Stimulated activated CD8-positive, alpha-beta memory T cell treated with anti-CD3 and anti-CD28 coated beads, Interleukin-2, amount 100 ng/mL, for 1 hour (primary cell): ENCODE results near the gene IKZF5.

ENCODE experiments used
- DNase-seq, 2 donors: peaks; one replicate each; pipeline ENCODE4 v3.0.0-alpha.2; 2020; ENCODE audit warnings: low read depth in 2 of 2

Gene IKZF5, protein sequence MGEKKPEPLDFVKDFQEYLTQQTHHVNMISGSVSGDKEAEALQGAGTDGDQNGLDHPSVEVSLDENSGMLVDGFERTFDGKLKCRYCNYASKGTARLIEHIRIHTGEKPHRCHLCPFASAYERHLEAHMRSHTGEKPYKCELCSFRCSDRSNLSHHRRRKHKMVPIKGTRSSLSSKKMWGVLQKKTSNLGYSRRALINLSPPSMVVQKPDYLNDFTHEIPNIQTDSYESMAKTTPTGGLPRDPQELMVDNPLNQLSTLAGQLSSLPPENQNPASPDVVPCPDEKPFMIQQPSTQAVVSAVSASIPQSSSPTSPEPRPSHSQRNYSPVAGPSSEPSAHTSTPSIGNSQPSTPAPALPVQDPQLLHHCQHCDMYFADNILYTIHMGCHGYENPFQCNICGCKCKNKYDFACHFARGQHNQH

DNA sequence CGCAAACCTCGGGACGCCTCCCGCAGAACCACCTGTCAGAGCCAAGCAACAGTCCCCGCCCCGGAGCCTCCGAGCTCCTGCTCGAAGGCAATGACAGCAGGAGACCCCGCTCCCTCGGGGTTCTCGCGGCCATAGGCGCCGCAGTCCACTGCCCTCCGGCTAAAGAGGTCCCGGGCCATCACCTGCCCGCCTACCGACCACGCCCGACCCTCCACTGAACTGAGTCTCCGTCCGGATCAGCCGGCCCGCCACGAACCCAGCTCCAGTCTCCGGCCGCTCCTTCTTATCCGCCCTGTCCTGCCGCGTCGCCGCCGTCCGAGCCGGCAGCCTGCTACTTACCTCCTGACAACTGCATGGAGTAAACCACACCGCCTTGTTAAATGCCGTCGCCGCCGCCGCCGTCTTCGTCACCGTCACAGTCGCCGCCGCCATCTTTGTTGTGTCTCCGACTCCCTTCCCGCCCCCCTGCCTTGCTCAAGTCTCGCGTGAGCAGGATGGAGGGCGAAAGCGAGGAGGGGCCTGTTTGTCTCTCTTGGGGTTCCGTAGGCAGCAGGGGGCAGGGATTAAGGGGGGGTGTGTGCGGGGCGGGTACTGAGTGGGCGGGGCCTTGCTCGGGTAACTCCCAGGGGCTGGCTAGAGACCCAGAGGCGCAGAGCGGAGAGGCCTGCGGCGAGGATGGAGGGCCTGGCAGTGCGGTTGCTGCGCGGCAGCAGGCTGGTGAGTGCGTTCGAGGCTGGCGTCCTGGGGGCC, at the start of gene IKZF5, which contains the start of gene ACADSB:
Gene IKZF5 (minus strand): TSS at position 441 of the 750 bp plus-strand sequence. CDS start 10,170 bp downstream, outside the sequence.
Gene ACADSB (plus strand): TSS at position 652 of the 750 bp plus-strand sequence. CDS start 24 bp downstream, at position 676.
- peak; percentile 92 to 93 for DNase-seq

DNA sequence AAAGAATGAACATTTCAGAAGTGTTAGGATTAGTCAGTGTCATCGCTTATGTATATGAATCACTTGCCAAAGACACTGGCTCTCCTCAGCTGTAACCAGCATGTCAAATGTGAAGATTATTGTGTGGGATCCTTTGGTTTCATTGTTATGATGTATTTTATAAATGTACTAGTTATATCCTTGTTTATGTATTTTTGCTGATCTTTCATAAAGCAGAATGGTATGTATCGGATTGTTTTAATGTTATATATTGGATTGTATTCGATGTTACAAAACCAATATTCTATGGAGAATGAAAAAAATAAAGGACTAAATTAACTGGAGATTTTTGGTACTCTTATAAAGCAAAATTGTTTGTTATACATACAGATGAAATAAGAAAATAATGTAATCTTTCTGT, 49.4 kb upstream of the IKZF5 start:
- DNase-seq: no peak

DNA sequence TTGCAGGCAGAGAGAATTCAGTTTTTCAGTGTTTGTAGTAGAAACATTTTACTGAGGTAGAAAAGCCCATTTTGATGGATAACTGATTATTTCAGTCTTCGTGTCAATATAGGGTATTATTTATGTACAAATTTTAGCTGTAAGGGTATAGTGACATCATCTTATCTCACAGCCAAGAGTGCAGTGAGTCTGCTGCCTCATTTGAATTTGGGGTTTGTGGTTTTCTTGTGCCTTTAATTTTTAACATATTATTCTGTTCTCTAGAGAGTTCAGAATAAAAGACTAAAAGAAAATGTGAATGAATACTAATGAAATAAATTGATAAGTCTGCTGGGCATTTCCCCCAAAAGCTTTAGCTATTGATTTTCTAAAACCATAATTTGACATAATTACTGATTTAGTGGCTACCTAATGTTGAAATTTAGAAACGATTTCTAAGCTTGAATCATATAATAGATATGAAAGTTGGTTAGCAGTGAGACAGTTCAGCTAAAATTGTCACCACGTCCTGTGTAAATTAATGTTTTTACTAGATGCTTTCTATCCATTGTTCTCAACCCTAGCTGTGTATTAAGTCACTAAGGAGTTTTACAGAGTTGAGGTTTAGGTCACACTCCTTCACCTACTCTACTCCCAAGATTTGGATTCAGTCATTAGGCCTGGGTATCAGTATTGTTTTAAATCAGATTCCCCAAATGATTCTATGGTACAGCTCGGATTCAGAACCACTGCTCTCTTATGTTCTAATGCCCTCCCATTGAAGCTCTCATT, 37.6 kb upstream of the IKZF5 start:
- no peak for DNase-seq

DNA sequence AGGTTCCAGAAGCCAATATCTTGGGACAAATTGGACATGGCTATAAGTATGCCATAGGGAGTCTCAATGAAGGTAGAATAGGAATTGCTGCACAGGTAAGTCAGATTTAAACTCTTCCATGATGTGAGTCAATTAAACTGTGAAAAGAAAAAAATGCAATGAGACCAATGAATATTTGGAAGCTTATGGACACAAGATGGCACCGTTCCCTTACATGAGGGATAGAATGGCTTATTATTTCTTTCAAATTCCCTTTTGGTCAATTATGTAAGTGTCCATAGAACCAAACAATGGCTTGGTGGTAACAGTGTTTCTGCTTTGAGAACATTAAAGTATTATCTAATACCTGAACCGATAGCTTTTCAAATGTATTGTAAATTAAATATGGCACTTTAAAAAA, 35.8 kb upstream of the IKZF5 start:
- DNase-seq: no peak

DNA sequence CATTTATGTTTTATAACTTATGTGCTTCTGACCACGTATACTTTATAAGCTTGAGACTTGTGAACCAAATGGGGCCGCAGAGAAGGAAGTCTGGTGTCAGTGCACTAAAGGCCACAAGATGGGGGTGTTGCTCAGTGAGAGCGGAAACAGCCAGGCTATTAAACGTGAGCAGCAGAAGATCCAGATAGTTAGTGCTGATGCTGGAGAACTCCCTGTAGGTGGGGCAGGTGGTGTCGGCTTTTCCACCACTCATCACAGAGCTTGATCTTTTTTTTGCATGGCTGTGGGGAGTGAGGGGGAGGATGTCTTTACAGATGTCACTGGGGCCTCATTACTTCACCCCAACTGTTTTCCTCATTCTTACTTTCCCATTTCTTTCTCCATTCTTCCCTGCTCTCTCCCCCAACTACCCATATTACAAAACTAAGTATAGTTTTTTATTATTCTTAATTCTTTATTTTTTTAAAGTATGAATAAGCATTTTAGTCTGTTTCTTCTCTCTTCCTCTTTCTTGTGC, 34.9 kb upstream of the IKZF5 start:
- peak in 1 of 2 donors; percentile 2 for DNase-seq

DNA sequence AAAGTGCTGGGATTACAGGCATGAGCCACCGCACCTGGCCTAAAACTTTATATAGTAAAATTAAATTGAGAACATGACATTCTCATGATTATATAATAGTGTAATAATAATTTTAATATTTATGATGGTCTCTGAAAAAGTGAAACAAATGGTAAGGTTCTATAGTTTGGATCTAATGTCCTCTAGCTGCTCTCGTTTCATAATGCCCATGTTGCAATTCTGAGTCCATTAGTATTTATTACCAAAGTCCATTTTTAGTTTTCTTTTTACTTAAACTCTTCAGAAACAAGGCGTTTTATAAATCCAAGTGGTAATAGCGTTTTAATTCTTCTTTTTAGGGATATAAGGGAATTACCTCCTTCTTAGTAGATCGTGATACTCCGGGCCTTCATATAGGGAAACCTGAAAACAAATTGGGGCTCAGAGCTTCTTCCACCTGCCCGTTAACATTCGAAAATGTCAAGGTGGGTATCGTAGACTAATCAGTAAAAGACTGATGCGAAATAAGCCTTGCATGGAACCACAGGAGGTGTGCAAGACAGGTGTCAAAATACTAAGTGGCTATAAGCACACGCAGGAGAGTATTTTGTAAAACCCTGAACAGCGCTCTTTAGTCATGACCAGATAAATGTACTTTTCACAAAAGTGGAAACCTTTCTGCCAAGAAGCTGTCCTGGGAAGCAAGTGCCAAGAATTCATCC, 34.3 kb upstream of the IKZF5 start:
- no peak for DNase-seq

DNA sequence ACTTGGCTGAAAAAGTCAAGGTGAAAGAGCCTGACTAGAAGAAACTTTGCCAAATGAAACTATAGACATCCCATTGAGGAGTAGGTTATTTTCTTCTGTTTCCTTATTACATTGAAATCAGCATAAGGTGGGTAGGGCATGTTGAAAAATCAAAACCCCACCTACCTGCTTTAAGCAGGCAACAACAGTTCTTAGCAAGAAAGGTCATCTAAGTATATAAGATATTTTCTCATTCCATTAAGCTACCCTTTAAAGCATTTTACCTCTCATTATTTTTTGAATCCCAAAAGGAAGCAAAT, 31.0 kb upstream of the IKZF5 start:
- no peak for DNase-seq

DNA sequence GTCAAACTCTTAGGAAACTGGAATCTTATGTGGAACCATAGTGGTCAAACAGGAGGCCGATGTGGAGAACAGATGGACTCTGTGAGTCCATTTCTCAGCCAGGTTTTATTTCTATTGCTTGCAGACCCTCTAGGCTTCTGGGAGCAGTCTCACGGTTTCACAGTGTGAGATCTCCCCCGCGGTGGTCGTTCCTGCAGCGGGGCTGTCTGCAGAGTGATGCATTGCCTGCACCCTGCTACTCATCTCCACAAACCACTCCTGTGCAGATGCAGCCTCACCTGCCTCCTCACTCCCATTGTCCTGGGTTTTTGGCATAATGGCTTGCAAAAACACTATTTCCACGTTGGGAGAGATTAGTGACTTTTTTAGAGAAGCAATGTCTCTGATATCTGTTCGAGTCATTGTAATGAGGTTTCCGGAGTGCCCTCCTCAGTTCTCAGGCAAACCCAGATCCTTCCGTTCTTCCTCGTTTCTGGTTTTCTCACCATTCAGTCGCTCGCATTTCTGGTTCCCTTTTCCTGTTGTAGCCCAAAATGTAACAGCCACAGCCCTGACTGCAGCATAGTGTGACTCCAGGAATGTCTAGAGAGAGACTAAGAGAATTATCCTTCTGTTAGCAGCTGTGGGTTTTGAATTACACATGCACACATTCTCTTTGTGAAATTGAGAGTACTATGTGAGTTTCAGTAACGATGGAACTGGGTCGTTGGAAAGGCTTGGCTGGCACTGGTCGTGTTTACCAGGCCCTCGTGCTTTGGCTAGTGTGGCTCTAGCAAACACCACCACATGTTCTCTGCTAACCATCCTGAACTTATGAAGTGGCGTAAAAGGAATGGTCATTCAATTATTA, 30.4 kb upstream of the IKZF5 start:
- DNase-seq: no peak

DNA sequence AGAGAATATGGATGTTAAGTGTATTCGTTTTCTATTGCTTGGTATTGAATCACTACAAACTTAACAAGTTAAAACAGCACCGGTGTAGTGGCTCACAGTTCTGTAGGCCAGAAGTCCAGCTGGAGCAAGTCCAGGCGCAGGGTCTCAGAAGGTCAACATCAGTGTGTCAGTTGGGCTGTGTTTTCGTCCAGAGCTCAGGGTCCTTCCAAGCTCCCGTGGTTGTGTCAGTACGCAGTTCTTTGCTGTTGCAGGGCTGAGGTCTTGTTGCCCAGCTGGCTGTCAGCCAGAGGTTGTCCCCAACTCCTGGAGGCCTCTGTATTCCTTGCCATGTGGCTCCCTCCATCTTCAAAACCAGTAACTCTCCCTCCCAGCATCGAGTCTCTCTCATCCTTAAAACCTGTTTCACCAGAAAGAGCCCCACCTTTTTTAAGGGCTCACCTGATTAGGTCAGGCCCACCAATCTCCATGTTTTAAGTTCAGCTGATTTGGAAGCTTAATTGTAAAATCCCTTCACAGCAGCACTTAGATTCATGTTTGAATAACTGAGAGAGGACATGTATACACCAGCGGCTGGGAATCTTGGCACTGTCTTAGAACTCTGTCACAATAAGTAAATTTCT, 27.0 kb upstream of the IKZF5 start:
- no peak for DNase-seq

DNA sequence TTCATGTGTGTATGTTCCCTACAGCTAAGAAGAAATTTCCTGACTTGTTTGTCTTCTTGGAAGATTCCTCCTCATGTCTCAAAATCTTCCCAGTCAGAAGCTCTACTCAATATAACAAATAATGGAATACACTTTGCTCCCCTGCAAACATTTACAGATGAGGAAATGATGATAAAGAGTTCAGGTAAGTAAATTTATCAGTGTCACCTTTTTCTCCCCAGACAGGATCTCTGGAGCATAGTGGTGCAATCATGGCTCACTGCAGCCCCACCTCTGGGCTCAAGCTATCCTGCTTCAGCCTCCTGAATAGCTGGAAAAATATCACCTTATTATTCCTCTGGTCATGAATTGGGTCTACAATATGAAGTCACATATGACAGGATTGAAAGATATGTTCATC, 25.7 kb upstream of the IKZF5 start:
- DNase-seq: no peak

DNA sequence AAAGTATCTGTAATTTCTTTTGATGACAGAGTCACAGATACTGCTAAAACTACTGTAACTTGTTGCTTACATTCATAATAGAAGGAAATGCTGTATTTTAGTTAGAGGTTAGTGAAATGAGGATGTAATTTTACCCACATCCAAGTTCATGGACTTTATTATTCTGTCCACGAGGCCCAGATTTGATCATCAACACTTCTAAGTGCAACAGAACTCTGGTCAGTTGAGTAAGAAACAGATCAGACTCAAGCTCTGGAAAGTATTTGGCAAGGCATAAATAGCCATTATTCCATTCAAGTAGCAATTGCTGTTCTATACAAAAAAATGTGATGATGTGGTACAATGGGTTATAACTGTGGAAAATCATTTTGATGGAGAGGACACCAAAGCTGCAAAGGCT, 22.5 kb upstream of the IKZF5 start:
- DNase-seq: no peak

DNA sequence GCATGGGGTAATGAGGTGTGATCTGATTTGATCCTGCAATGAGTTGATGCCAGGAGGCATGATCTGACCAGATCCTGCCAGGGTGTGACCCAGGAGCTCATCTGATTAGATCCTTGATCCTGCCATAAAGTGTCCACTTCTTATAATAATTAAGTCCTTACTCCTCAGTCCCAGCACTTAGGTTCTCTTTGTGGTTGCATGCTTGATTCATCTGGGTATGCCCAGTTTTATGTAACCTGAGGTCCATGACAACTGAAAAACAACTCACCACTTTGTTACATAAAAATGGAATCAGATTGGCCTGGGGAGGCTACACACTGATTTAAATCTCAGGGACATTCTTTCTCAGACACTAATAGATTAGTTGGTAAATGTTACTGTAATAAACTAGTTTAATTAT, 19.3 kb upstream of the IKZF5 start:
- DNase-seq: no peak

DNA sequence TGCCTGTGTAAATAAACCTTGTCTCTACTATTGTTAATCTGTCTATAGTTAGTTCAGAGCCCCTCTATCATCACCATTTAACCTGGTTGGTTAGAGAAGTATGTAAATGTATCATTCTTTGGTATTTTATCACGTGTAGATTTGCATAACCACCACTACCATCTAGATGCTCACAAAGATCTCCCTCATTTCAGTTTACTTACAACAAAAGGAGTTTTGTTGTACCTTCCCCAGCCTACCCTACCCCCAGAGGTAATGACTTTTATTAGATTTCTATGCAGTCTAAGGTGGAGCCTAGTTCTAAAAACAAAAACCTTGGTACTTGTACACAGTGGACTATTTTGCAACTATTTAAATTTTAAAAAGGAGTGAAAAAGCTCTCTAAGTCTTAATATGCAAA, 17.7 kb upstream of the IKZF5 start:
- no peak for DNase-seq

DNA sequence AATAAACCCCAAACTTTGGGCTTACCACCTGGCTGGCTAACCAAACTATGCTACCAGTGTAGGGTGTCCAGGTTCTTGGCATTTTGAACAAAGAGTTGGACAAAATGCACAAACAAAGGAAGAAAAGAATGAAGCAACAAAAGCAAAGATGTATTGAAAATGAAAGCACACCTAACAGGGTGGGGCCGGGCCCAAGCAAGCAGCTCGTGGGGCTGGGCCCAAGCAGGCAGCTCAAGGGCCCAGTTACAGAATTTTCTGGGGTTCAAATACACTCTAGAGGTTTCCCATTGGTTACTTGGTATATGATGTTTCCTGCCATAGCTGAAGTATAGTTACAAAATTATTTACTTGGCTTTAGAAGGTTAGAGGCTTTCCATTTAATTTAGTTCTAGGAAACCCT, 15.9 kb upstream of the IKZF5 start:
- no peak for DNase-seq

DNA sequence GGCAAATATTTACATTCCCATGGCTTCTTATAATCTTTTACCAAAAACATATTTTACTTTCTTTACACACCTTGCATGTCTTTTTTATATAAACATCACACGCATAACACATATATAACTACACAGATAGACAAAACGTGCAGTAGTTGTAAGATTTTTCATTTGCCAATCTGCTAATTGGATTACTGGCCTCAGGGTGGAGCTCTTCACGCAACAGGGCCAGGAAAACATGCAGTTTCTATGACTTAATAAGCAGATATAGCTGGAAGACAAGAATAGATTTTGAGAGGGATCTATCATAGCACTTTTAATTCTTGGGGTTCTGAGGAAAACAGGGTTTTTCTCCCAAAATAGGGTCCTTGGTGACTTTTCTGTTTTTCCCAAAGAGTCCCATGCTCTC, 12.9 kb upstream of the IKZF5 start:
- DNase-seq: no peak

DNA sequence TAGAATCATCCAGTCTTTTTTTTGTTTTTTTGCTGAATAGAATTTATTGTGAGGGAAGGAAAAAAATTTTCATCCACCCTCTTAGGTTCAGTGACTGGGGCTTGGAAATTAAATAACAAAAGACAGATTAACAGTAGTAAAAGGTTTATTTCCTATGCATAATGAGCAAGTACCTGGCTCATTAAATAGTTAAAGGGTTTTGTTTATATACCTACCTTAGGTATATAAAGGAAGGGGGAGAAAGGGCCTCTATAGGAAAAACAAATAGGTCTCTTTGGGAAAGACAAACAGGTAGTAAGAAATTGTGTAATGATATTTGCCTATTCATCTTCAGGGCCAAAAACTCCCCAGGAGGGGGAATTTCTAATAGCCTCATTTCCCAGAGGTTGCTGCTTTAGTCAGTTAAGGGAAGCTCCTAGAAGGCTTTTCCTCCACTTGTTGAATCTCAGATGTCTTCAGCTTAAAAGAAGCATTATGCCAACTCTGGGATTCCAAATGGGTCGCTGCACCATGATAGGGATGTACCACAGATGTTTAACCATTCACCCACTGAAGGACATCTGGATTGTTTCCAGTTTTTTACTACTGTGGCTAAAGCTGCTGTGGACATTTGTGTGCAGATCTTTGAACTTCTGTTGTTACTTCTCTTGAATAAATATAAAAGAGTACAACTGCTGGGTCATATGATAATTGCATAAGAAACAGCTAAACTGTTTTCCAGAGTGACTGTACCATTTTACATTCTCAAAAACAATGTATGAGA, 11.5 kb upstream of the IKZF5 start:
- no peak for DNase-seq

DNA sequence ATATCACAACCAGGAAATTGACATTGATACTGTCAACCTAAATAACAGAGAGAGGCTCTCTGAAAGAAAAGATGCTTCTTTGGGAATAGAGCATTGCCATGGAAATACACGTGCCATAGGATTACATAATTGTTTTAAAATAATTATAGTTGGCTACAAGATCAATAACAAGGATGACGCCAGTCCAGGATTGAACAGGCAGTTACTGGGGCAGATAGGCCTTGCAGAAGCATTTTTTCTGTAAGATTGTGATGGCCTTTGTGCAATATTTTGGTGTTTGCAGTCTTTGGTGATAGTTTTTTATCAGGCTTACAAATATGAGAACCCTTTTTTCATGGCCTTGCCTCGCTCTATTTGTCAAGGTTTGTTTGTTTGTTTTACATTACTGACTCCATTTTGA, 10.7 kb upstream of the IKZF5 start:
- no peak for DNase-seq

DNA sequence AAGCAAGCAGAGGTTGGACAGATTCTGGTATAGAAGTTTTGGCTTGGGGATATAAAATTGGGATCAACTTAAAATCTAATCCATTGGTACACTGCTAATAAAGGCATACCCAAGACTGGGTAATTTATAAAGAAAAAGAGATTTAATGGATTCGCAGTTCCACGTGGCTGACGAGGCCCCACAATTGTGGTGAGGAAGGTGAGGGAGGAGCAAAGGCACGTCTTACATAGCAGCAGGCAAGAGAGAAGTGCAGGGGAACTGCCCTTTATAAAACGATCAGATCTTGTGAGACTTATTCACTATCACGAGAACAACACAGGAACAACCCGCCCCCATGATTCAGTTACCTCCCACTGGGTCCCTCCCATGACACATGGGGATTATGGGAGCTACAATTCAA, 9.9 kb upstream of the IKZF5 start:
- DNase-seq: no peak

DNA sequence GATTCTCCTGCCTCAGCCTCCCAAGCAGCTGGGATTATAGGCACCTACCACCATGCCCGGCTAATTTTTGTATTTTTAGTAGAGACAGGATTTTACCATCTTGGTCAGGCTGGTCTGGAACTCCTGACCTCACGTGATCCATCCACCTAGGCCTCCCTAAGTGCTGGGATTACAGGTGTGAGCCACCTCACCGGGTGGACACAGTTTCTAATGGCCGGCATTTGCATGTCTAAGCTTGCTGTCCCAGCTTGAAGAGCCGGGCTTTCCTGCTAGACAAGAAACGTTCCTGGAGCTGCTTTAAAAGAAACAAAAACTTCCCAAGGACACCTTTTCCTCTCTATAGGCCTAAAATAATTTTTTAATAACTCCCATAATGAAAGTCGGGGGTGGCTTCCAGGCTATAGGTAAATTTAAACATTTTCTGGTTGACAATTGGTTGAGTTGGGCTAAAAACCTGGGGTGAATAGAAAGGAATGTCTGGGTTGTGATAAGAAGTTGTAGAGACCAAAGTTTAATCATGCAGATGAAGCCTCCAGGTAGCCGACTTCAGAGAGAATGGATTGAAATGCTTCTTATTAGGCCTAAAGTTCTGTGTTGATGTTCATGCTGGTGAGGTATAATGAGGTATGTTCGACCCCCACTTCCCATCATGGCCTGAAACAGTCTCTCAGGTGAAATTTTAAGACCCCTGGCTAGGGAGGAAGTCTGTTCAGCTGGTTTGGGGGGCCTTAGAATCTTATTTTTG, 9.0 kb upstream of the IKZF5 start:
- no peak for DNase-seq
